HG02852 (cell line): Measurements from ENCODE around the gene DYNLT2B.
"Not testable (repeated sequence)": the region's sequence is repeated elsewhere in the genome, so short reads cannot be mapped to it uniquely, and the experiment has no call there.

Experiments
- ATAC-seq: cut with Tn5 transposase; IDR thresholded peaks from one replicate; pipeline ENCODE4 v1.9.1; 2021; ENCODE audit warnings: mild to moderate bottlenecking, moderate library complexity; ENCODE audit not compliant: unreplicated experiment

DYNLT2B gene

DNA sequence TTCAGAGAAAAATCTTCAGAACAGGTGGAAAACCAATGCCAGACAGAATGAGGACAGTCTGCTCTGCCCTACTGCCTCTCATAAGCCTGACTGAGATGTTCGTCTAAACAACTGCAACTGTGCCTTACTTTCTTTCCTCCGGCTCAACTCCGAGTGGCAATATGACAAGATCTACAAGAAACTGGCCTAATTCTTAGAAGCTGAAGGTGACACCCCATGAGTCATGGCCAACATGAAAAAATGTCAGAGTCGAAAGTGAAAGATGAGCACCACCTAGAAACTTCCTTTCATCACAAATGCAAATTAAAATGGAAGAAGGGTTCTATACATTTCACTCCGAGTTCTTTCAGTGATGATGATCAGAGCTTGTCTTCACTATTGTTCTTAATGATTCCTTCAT is 43.5 kb downstream of the DYNLT2B start:
- ATAC-seq, result peak; percentile 84

DNA sequence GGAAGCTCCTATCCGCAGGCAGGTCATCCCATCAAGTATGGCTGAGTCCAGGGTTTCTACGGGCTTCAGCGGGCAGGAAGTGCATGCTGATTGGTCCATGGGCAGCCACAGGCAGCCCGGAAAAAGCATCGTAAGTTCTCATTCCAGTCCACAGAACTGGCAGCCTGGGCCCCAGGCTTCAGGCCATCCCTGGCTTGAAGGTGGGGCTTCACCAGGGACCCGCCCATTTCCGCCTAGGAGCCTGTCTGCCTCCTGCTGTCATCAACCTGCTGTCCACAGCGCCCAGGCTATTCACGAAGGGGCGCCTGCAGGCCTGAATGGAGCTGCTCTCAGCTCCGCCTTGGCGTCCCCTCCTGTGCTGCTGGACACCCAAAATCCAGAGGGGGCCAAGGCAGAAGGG is 44.4 kb downstream of the DYNLT2B start:
- ATAC-seq, result no peak

DNA sequence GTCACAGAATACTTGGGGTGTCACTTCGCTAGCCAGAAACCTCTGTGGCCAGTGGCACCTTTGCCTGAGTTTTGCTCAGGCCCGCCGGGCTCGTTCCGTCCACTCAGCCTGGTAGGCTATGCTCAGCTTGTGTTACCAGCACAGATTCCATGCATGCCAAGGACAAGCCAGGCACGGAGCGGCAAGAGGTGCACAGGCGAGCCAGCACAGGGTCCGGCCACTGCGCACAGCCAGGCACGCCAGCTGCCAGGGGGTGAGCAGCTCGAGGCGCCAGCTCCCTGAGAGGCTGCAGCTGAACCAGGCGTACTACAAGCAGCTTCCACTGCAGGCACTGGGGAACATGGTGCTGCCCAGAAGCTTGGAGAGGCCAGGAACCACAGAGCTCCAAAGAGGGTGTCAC is 45.2 kb downstream of the DYNLT2B start:
- no peak for ATAC-seq

DNA sequence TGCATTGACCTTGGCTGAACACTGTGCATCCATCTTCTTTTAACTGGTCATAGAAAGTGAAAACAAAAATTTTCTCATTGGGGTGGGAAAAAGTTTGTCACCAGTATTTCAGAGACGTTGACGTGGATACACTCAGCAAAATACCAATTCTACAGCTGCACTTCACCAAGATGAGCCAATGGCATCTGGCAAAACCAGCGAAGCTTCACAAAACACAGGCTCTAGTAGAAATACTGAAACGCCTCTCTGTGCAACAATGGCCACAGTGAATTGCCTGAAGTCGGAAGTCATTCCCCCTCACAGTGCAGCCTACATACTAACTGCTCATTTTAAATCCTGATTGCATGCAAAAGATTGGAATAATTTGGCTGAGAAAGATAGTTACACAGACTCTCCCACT is 47.5 kb downstream of the DYNLT2B start:
- no peak for ATAC-seq

DNA sequence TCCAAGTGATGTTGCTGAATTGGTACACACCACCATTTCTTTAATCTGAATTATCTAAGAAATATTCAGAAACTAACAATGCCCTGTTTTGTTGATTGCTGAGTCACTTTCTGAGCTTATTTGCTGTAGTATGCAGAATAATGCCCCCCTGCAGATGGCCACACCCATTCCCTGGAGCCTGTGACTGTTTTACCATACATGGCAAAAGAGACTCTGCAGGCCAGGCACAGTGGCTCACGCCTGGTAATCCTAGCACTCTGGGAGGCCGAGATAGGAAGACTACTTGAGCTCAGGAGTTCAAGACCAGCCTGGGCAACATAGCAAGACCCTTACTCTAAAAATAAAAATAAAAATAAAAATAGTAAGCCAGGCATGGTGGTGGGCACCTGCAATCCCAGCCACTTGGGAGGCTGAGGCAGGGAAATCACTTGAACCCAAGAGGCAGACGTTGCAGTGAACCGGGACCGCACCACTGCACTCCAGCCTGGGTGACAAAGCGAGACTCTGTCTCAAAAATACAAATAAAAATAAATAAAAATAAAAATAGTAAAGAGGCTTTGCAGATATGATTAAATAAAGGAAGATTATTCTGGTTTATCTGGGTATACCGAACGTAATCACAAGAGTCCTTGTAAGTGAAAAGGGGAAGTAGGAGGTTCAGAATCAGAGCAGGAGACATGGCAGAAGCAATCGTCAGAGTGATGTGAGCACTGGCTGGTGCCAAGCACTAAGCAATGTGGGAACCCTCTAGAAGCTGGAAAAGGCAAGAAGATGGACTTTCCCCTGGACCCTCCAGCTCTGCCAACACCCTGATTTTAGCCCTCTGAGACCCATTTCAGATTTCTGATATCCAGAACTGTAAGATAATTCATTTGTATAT is 49.5 kb downstream of the DYNLT2B start:
- no peak for ATAC-seq

DNA sequence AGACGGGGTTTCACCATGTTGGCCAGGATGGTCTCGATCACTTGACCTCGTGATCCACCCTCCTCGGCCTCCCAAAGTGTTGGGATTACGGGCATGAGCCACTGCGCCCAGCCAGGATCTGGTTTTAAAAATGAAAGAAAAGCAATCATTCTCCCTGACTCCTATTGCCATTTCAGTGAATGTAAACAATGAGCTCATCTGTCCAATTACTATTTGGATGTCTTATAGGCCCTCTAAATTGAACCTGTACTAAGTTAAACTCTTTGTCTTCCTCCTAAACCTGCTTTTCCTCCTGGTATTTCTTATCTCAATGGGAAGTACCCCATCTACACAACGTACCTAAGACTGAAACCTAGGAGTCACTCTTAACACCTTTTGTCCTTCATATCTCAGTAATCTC is 54.2 kb downstream of the DYNLT2B start:
- no peak for ATAC-seq

DNA sequence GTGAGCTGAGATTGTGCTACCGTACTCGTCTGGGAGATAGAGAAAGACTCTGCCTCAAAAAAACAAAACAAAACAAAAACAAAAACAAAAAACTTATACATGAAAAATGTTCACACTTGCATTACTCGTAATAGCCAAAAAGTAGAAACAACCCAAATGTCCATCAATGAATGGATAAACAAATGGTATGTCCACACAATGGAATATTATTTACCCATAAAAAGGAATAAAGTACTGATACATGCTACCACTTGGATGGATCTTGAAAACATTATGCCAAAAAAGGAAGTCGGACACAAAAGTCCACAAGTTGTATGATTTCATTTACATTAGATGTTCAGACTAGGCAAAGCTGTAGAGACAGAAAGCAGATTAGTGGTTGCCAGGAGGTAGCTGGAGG is 57.3 kb downstream of the DYNLT2B start:
- no peak for ATAC-seq

DNA sequence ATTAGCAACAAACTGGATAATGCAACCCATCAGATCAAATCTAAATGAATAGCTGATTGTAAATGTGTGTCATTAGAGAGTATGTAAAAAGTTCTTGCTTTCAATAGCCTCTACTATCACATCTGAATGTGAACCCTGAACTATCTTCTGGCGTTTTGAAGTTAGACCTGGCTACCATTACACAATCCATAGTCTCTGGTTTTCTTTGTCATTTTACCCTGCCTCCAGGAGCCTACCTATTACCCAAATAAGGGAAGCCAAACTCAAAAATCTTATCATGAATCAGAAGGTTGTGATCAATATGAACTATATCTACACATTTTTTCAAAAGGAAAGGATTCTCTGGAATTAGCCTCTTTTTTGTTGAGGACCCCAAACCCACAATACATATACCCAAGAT is 62.3 kb downstream of the DYNLT2B start:
- no peak for ATAC-seq

DNA sequence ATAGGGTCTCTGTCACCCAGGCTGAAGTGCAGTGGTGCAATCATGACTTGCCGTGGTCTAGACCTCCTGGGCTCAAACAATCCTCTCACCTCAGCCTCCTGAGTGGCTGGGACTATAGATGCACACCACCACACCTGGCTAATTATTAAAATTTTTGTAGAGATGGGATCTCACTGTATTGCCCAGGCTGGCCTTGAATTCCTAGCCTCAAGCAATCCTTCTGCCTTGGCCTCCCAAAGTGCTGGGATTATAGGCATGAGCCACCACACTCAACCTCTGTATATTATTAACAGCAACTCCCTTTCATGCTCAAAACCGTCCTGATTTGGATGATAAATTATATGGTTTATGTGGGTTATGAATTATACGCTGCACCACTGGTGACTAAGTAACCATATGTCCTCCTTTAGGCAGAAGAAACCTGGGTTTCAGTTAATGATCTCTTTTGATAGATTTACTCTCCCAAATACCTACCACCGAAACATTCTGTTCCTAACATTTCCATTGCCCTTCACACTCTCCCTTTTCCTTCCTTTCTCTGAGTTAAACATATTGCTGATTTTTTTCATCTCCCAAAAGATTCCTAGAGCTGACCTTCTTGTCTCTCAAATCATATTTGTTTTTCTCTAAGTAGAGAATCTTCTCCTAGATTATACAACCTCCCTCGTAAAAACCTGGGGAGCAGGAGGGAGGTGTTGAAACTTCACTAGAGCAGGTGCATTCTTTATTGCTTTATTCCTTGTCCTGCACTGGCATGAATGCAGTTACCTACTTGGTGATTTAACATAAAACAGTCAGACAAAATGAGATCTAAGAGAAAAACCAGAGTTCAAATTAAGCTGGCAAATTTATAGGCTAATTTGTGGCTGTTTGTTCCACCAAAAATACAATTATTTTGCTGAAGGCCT is 63.4 kb downstream of the DYNLT2B start:
- ATAC-seq, result no peak

DNA sequence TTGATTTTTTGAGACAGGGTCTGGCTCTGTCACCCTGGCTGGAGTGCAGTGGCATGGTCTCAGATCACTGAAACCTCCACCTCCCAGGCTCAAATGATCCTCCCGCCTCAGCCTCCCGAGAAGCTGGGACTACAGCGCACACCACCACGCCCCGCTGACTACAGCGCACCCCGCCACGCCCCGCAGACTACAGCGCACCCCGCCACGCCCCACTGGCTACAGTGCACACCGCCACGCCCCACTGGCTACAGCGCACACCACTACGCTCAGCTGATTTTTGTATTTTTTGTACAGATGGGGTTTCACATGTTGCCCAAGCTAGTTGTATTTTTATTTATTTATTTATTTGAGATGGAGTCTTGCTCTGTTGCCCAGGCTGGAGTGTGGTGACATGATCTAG is 66.1 kb downstream of the DYNLT2B start:
- ATAC-seq, result no peak

DNA sequence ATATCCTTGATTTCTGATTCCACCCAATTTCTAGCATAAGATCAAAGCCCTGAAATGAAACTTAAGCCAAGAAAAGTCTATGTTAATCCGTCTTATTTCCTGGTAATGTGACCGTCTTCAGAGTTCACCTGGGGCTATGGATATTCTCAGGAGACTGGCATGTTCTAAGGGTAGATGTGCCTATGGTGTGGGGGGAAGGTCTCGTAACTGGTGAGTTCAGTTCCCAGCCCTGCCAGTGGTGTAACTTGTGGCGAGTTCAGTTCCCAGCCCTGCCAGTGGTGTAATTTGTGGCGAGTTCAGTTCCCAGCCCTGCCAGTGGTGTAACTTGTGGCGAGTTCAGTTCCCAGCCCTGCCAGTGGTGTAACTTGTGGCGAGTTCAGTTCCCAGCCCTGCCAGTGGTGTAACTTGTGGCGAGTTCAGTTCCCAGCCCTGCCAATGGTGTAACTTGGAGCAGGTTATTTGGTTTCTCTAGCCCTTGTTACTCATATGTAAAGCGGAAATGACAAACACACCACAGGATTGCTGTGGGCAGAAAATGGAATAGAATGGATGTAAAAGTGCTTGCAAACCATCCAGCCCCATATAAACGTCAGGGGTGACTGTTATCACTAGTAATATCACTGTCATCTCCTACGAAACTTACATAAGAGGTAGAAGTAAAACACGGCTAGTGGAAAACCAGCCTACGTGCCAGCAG is 71.3 kb downstream of the DYNLT2B start:
- no peak for ATAC-seq

DNA sequence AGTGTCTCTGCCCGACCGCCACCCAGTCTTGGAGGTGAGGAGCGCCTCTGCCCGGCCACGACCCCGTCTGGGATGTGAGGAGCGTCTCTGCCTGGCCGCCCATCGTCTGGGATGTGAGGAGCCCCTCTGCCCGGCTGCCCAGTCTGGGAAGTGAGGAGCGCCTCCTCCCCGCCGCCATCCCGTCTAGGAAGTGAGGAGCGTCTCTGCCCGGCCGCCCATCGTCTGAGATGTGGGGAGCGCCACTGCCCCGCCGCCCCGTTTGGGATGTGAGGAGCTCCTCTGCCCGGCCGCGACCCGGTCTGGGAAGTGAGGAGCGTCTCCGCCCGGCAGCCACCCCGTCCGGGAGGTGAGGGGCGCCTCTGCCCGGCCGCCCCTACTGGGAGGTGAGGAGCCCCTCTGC is 73.9 kb downstream of the DYNLT2B start:
- ATAC-seq, result not testable (repeated sequence)

DNA sequence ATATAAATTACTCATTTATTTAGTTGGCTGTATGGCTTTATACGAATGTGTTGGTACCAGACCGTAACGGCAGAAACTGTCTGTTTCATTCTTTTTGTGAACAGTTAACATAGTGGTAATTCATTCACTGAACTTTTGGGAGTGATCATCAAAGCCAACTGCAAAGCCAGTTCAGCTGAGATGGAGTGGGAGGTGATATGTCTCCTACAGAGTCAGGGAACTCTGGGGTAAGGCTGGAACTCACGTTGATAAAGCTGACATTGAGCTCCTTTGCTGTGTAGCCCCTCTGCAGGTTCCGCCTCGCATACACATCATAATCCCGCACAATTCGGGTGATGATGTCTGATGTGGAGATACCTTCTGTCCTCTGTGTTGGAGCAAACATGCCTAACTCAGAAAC is 76.3 kb downstream of the DYNLT2B start:
- no peak for ATAC-seq
